Nephron (organoid): Measurements from ENCODE around the gene GPN1.
A peak's percentile ranks its signal among the peaks of the same experiment; 100 is the strongest.

Experiments
- H3K27ac Mint-ChIP-seq, 3 experiments: 2 replicates each; pipeline ENCODE4 v1.8.0; 2020; ENCODE audit warnings: mixed read lengths in 3 of 3, mild to moderate bottlenecking in 2 of 3, moderate library complexity in 1 of 3
- H3K27me3 Mint-ChIP-seq: 2 replicates; pipeline ENCODE4 v1.8.0; 2021; ENCODE audit warnings: low read depth, mild to moderate bottlenecking, moderate library complexity, mixed read lengths
- H3K36me3 Mint-ChIP-seq: 2 replicates; pipeline ENCODE4 v1.8.0; 2020; ENCODE audit warnings: low read depth, mixed read lengths
- H3K4me1 Mint-ChIP-seq: 2 replicates; pipeline ENCODE4 v1.8.0; 2020; ENCODE audit warnings: mixed read lengths
- H3K4me3 Mint-ChIP-seq, 3 experiments: 2 replicates each; pipeline ENCODE4 v1.8.0; 2020; ENCODE audit warnings: mild to moderate bottlenecking in 3 of 3, mixed read lengths in 3 of 3, moderate library complexity in 2 of 3
- H3K9me3 Mint-ChIP-seq: 2 replicates; pipeline ENCODE4 v1.8.0; 2020; ENCODE audit warnings: mixed read lengths
- TF ChIP-seq, protein P1 (sequence below), 3 experiments: fragments of 200-600 bp; sonication (generic); IDR thresholded peaks; one replicate each; pipeline ENCODE4 v1.5.0; 2021; ENCODE audit warnings: antibody characterized with exemption in 3 of 3; ENCODE audit not compliant: unreplicated experiment in 3 of 3

GPN1 gene

DNA sequence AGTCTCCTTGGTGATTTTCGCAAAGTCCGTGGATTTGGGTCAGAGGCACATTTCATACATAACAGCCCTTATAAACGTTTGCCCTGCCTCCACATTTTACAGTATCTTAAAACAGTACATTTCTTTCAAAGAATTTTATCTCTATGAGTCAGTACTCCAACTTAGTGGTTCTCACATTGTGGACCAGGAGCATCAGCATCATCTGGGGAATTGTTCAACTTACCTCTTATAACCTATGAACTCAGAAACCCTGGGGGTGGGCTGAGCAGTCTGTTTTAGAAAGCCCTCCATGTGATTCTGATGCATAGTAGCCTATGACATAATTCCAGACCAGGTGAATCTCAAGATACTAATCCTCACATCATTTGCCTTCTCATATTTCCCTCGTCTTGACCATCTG, 22.2 kb downstream of the GPN1 start:
- H3K36me3 Mint-ChIP-seq = peaks cover 68% of the 10 kb centered on the region
- H3K27ac Mint-ChIP-seq = no peak overlapping the region
- no peaks in the 10 kb centered on the region for H3K4me1 Mint-ChIP-seq
- H3K9me3 Mint-ChIP-seq = no peaks in the 10 kb centered on the region
- no peaks in the 10 kb centered on the region for H3K27me3 Mint-ChIP-seq
- H3K4me3 Mint-ChIP-seq = no peak overlapping the region
- TF ChIP-seq, protein P1, sequence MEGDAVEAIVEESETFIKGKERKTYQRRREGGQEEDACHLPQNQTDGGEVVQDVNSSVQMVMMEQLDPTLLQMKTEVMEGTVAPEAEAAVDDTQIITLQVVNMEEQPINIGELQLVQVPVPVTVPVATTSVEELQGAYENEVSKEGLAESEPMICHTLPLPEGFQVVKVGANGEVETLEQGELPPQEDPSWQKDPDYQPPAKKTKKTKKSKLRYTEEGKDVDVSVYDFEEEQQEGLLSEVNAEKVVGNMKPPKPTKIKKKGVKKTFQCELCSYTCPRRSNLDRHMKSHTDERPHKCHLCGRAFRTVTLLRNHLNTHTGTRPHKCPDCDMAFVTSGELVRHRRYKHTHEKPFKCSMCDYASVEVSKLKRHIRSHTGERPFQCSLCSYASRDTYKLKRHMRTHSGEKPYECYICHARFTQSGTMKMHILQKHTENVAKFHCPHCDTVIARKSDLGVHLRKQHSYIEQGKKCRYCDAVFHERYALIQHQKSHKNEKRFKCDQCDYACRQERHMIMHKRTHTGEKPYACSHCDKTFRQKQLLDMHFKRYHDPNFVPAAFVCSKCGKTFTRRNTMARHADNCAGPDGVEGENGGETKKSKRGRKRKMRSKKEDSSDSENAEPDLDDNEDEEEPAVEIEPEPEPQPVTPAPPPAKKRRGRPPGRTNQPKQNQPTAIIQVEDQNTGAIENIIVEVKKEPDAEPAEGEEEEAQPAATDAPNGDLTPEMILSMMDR (IDR thresholded peaks at IDR 0.05; ENCODE audit: unreplicated experiment in 3 of 3) = no peak

DNA sequence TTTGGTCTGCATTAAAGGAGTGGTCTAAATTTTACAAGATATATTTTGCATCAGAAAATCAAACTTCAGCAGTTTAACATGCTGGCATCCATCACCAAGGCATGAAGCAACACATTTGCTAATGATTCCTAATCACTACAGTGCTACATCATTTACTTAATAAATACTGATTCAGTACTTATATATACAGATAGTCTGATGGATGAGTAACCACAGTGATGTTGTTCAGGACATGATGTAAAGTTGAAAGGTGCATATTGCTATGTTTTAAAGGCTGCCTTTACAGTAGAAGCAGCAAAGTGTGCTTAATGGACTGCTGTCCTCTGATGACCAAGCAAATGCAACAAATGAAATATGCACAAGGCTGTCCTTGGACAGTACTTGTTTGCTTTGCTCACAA, 23.5 kb downstream of the GPN1 start:
- H3K36me3 Mint-ChIP-seq = peaks cover 72% of the 10 kb centered on the region
- no peak overlapping the region for H3K4me3 Mint-ChIP-seq
- no peaks in the 10 kb centered on the region for H3K4me1 Mint-ChIP-seq
- TF ChIP-seq, protein P1 (IDR thresholded peaks at IDR 0.05; ENCODE audit: unreplicated experiment in 3 of 3) = no peak
- no peak overlapping the region for H3K27ac Mint-ChIP-seq
- H3K27me3 Mint-ChIP-seq = no peaks in the 10 kb centered on the region
- no peaks in the 10 kb centered on the region for H3K9me3 Mint-ChIP-seq

DNA sequence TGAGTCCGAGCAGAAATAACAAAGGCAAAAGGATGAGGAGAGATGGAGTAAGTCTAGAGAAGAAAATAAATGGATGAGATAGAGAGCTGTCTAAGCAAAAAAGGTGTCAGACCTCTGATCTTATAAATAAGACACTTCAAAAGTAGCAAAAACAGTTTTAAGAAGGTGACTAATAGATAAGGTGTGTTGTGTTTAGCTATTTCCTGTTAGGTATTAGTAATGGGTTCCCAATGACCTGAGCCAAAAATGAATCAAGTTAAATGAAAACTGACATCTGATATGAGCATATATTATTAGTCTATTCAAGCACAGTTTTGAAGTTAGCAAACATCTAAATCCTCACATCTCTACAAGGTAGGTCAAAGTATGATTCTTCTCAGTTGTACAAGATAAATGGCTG, 23.9 kb downstream of the GPN1 start:
- Mint-ChIP-seq H3K4me3 (no peak overlapping the region), H3K4me1 (no peaks in the 10 kb centered on the region), H3K36me3 (peaks cover 72% of the 10 kb centered on the region), H3K27ac (no peak overlapping the region), H3K9me3 (no peaks in the 10 kb centered on the region), H3K27me3 (no peaks in the 10 kb centered on the region)
- TF ChIP-seq, protein P1 (IDR thresholded peaks at IDR 0.05; ENCODE audit: unreplicated experiment in 3 of 3) = no peak

DNA sequence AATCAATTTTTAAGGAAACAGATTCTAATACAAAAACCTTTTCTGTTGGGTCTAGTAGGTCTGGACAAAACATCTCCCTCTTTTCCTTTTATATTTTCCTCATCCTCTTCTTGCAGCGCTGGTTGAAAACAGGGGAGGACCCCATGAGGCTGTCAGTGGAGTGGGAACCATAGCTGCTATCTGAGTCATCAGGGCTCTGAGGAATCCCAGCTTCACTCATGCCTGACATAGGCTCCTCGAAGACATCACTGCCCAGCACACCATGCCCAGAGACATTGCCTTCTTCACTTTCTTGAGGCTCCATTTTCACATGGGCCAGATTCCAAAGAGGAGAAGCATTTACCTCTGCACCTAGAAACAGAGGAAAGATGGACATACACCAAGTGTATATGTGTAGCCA, 24.5 kb downstream of the GPN1 start:
- no peak overlapping the region for H3K4me3 Mint-ChIP-seq

DNA sequence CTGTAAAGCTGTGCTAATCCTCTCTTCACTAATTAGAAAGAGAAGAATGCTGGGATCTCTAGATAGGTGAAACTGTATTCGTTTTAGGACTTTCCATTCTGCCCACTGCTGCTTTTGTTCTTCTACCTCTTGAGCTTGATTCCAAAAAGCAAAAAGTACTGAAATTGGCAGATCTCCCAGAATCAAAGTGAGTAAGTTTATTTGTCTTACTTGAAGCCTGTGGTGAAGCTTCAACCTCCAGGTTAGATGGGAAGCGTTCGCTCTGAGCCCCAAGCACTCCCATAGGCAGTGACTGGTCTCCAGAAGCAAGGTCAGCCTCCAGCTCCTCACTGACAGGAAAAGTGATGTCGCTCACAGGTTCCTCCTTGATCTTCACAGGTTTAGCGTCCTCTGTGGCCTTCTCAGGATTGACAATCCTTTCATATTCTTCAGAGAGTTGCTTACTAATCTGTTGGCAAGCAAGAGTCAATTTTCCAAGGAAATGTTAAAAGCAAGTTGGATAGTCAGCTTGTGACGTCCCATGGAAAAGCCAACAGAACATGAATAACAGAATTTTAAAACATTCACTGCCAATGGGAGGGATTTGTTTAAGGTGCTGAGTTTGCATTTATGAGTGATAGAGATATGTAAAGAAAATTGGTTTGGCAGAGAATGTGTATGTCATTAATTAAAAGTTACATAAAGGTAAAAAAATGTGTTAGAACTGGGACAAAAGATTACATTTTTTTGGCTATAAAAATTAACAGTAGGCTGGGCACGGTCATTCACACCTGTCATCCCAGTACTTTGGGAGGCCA, 26.5 kb downstream of the GPN1 start:
- no peak overlapping the region for H3K27ac Mint-ChIP-seq
- no peaks in the 10 kb centered on the region for H3K9me3 Mint-ChIP-seq
- H3K4me1 Mint-ChIP-seq = peaks cover 6% of the 10 kb centered on the region
- TF ChIP-seq, protein P1 (IDR thresholded peaks at IDR 0.05; ENCODE audit: unreplicated experiment in 3 of 3) = no peak
- H3K27me3 Mint-ChIP-seq = no peaks in the 10 kb centered on the region
- H3K4me3 Mint-ChIP-seq = no peak overlapping the region
- H3K36me3 Mint-ChIP-seq = peaks cover 66% of the 10 kb centered on the region

More for the DNA sequence above, 24.5 kb downstream of the GPN1 start:
- TF ChIP-seq, protein P1 (IDR thresholded peaks at IDR 0.05; ENCODE audit: unreplicated experiment in 3 of 3) = no peak
- peaks cover 69% of the 10 kb centered on the region for H3K36me3 Mint-ChIP-seq
- no peaks in the 10 kb centered on the region for H3K27me3 Mint-ChIP-seq
- no peaks in the 10 kb centered on the region for H3K9me3 Mint-ChIP-seq
- H3K4me1 Mint-ChIP-seq = no peaks in the 10 kb centered on the region
- H3K27ac Mint-ChIP-seq = no peak overlapping the region

DNA sequence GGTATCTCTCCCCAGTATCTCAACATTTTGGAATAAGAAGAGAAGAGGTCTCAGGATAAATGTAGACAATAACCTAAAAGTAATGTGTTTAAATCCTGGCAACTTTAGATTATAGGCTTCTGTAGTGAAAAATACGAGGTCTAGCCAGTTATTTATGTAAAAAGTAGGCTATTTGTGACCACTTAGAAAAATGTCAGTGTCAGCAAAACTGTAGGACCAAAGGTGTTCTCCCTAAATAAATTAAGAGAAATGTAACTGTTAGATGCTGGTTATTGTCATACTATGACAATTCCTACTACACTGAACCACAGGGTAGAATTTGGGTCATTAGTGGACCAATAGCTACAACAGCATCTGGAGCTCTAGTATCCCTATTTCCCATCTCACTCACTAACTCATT, 32.5 kb downstream of the GPN1 start:
- Mint-ChIP-seq H3K4me3 (peak overlapping the region; percentile 98 to 100 (median 99)), H3K36me3 (peaks cover 52% of the 10 kb centered on the region), H3K27ac (no peak overlapping the region), H3K4me1 (peaks cover 29% of the 10 kb centered on the region), H3K27me3 (no peaks in the 10 kb centered on the region), H3K9me3 (no peaks in the 10 kb centered on the region)
- TF ChIP-seq, protein P1 (IDR thresholded peaks at IDR 0.05; ENCODE audit: unreplicated experiment in 3 of 3) = no peak
